T-cell (primary cell): ENCODE results near the gene CD79A. TPM values are rescaled to one million over a fixed set of nuclear protein-coding genes. Genes with fewer than 3 reads are reported as not detected.
A peak's percentile ranks its signal among the peaks of the same experiment; 100 is the strongest.

ENCODE experiments used
- ATAC-seq, 4 experiments: fragments of 200-7000 bp in 3 of 4; fragments of 150-1000 bp in 1 of 4; cut with Tn5 transposase; replicated peaks in 1 of 4; 1 replicate in 3 of 4; 2 replicates in 1 of 4; pipeline ENCODE4 v1.10.0; 2021; ENCODE audit warnings: moderate library complexity in 3 of 4, mild to moderate bottlenecking in 2 of 4, moderate number of reproducible peaks in 1 of 4
- CTCF ChIA-PET, 2 donors: fragments of 300-600 bp; sonication (Branson Sonifier 250); formaldehyde crosslinking; loops; one replicate each; lab custom pipeline; 2022; ENCODE audit warnings: antibody characterized with exemption in 2 of 2; lab: Charles Lee
- POLR2A ChIA-PET, 2 donors: fragments of 300-600 bp; sonication (Branson Sonifier 250); formaldehyde crosslinking; loops; one replicate each; lab custom pipeline; 2022; ENCODE audit warnings: antibody characterized with exemption in 2 of 2; lab: Charles Lee
- DNase-seq, 35 experiments: peaks; one replicate each; pipeline versions ENCODE4 v3.0.0 to v3.0.0-alpha.2; 2013 to 2023
- H3K27ac ChIP-seq: one replicate; pipeline ENCODE4 v1.5.1; 2013; ENCODE audit warnings: low read length
- H3K27me3 ChIP-seq, 2 experiments: replicated peaks in 1 of 2; 1 replicate in 1 of 2; 2 replicates in 1 of 2; pipeline versions ENCODE4 v1.6.1 to v1.7.0; 2013; ENCODE audit warnings: low read length in 1 of 2, mixed read lengths in 1 of 2; ENCODE audit not compliant: control insufficient read depth in 2 of 2, insufficient read depth in 2 of 2; ENCODE audit errors: extremely low read depth in 1 of 2
- H3K36me3 ChIP-seq, 2 donors: 1 replicate in 1 of 2; 2 replicates in 1 of 2; pipeline versions ENCODE4 v1.6.1 to v1.7.0; 2013; ENCODE audit warnings: low read length in 1 of 2; ENCODE audit not compliant: control insufficient read depth in 2 of 2, insufficient read depth in 1 of 2; ENCODE audit errors: extremely low read depth in 1 of 2
- H3K4me1 ChIP-seq, 2 experiments: 1 replicate in 1 of 2; 2 replicates in 1 of 2; pipeline versions ENCODE4 v1.6.1 to v1.7.0; 2013; ENCODE audit warnings: low read length in 2 of 2, mixed read lengths in 1 of 2; ENCODE audit not compliant: insufficient read depth in 2 of 2, control insufficient read depth in 1 of 2; ENCODE audit errors: extremely low read depth in 1 of 2
- H3K4me3 ChIP-seq, 2 donors: 1 replicate in 1 of 2; 2 replicates in 1 of 2; pipeline versions ENCODE4 v1.5.1 to v1.7.0; 2013; ENCODE audit warnings: mild to moderate bottlenecking in 2 of 2, low read length in 1 of 2, moderate library complexity in 1 of 2; ENCODE audit not compliant: control insufficient read depth in 1 of 2; ENCODE audit errors: extremely low read depth in 1 of 2
- H3K9me3 ChIP-seq: 2 replicates; pipeline ENCODE4 v1.7.0; 2013
- H3K27ac Mint-ChIP-seq, 2 donors: one replicate each; pipeline ENCODE4 v1.8.0; 2020 to 2021; ENCODE audit warnings: mild to moderate bottlenecking in 2 of 2, mixed read lengths in 2 of 2
- H3K27me3 Mint-ChIP-seq, 2 donors: one replicate each; pipeline ENCODE4 v1.8.0; 2021 to 2022; ENCODE audit warnings: mixed read lengths in 2 of 2
- H3K36me3 Mint-ChIP-seq: one replicate; pipeline ENCODE4 v1.8.0; 2021; ENCODE audit warnings: mixed read lengths
- H3K4me1 Mint-ChIP-seq, 3 donors: one replicate each; pipeline ENCODE4 v1.8.0; 2020 to 2022; ENCODE audit warnings: mixed read lengths in 3 of 3, mild to moderate bottlenecking in 1 of 3
- H3K4me3 Mint-ChIP-seq, 3 donors: one replicate each; pipeline ENCODE4 v1.8.0; 2020 to 2022; ENCODE audit warnings: mild to moderate bottlenecking in 3 of 3, mixed read lengths in 3 of 3, moderate library complexity in 3 of 3
- H3K9me3 Mint-ChIP-seq, 3 donors: one replicate each; pipeline ENCODE4 v1.8.0; 2020 to 2022; ENCODE audit warnings: mixed read lengths in 3 of 3
- WGBS: methylation state at CpG from one replicate; pipeline ENCODE4 v1.1.5; 2013; ENCODE audit warnings: missing lambda C conversion rate; ENCODE audit not compliant: insufficient coverage; 5-methylcytosine and 5-hydroxymethylcytosine counted together
- total RNA-seq, 35 experiments: library from RNA in 6 of 35; stranded (reverse) in 6 of 35; fragments of 120-200 nt in 1 of 35; gene quantifications; one replicate each; pipeline versions ENCODE4 v1.2.1 to v1.2.4 and lab custom pipeline; 2013 to 2026

CD79A gene
- total RNA-seq, 5 donors from 2014 or later (not counting 1 experiment from before 2014, with no cell fraction given) = 15.9 to 51.1 (median 19.0) TPM

- no peaks in the 10 kb centered on the region for H3K9me3 Mint-ChIP-seq
- H3K36me3 Mint-ChIP-seq = peaks cover 37% of the 10 kb centered on the region
- H3K9me3 ChIP-seq = no peaks in the 10 kb centered on the region
- no peaks in the 10 kb centered on the region for H3K27me3 ChIP-seq
- peaks cover 6 to 43% of the 10 kb centered on the region in 2 donors for H3K36me3 ChIP-seq
- H3K4me3 Mint-ChIP-seq = peak overlapping the region; percentile 80 to 95 (median 93)
- H3K27ac ChIP-seq = peak overlapping the region; percentile 64
- peak overlapping the region; percentile 89 to 92 for H3K27ac Mint-ChIP-seq
- ATAC-seq (no peak), DNase-seq (no peak)
- POLR2A ChIA-PET = no interaction called here
- H3K27me3 Mint-ChIP-seq = no peaks in the 10 kb centered on the region
- peak overlapping the region; percentile 83 to 96 for H3K4me3 ChIP-seq
- H3K4me1 ChIP-seq = peaks cover 28 to 59% of the 10 kb centered on the region in 2 experiments
- H3K4me1 Mint-ChIP-seq = peaks cover 48 to 54% (median 52%) of the 10 kb centered on the region in 3 donors
- 9% methylated on average over 2 of the region's 9 CpGs for WGBS
- CTCF ChIA-PET = interaction anchor here in 1 of 2 donors (2.5 to 3.0 kb wide), 2 partner anchors 10 to 26 kb away, joined by 15 read pairs; no protein-coding TSS in a partner anchor
Measured at GRCh38 chr19:41861116-41861768, 15.8 kb upstream of the CD79A start.

DNA sequence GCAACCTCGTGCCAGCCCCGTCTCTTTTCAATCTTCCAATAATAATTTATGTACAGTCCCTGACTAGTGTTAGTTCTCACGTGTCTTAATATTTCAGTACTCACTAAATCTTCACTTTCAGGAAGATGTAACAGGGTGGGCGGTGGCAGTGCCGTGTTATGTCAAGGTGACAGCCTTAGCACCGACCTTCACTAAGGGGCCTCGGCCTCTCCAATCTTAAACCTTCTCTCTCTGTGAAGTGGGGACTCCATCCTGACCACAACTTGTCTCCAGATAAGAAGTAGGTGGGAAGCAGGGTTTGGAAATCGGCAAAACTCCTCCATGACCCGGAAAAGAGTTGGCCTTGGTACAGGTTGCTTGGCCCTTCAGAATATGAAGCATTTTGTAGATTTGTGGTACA lies 15.2 kb upstream of the CD79A start:
- H3K27me3 Mint-ChIP-seq = no peaks in the 10 kb centered on the region
- 36% methylated on average over 2 of the region's 9 CpGs for WGBS
- H3K4me3 ChIP-seq = peak overlapping the region in 1 of 2 donors; percentile 96

GRCh38 chr19:41862445-41862986 lies 14.6 kb upstream of the CD79A start:
- Mint-ChIP-seq H3K27ac (peak overlapping the region; percentile 89 to 92), H3K9me3 (no peaks in the 10 kb centered on the region), H3K27me3 (no peaks in the 10 kb centered on the region), H3K4me1 (peaks cover 51 to 60% (median 58%) of the 10 kb centered on the region in 3 donors), H3K36me3 (peaks cover 39% of the 10 kb centered on the region), H3K4me3 (peak overlapping the region; percentile 80 to 95 (median 93))
- CTCF ChIA-PET = no interaction called here
- Histone ChIP-seq H3K27me3 (no peaks in the 10 kb centered on the region), H3K36me3 (peaks cover 6 to 48% of the 10 kb centered on the region in 2 donors), H3K9me3 (no peaks in the 10 kb centered on the region), H3K4me3 (no peak overlapping the region), H3K27ac (peak overlapping the region; percentile 10), H3K4me1 (peaks cover 29 to 71% of the 10 kb centered on the region in 2 experiments)
- ATAC-seq = no peak
- no peak for DNase-seq
- WGBS = no CpG with 5 or more reads among the region's 2 CpGs
- POLR2A ChIA-PET = interaction anchor here in 1 of 2 donors (1.0 kb wide), 1 partner anchor 13 kb away, joined by 9 read pairs; no protein-coding TSS in a partner anchor

More for the DNA sequence above, 15.2 kb upstream of the CD79A start:
- H3K36me3 Mint-ChIP-seq = peaks cover 39% of the 10 kb centered on the region
- no peaks in the 10 kb centered on the region for H3K27me3 ChIP-seq
- H3K4me3 Mint-ChIP-seq = peak overlapping the region; percentile 80 to 95 (median 93)
- POLR2A ChIA-PET = no interaction called here
- H3K9me3 Mint-ChIP-seq = no peaks in the 10 kb centered on the region
- H3K27ac ChIP-seq = peak overlapping the region; percentile 10
- no peaks in the 10 kb centered on the region for H3K9me3 ChIP-seq
- no peak for ATAC-seq
- H3K36me3 ChIP-seq = peaks cover 6 to 44% of the 10 kb centered on the region in 2 donors
- CTCF ChIA-PET = interaction anchor here in 1 of 2 donors (3.0 kb wide), 1 partner anchor 25 kb away, joined by 15 read pairs; no protein-coding TSS in a partner anchor
- peaks cover 51 to 58% (median 58%) of the 10 kb centered on the region in 3 donors for H3K4me1 Mint-ChIP-seq
- H3K27ac Mint-ChIP-seq = peak overlapping the region; percentile 89 to 92
- DNase-seq = no peak
- peaks cover 29 to 64% of the 10 kb centered on the region in 2 experiments for H3K4me1 ChIP-seq

GRCh38 chr19:41863209-41863931 lies 13.7 kb upstream of the CD79A start:
- H3K9me3 ChIP-seq = no peaks in the 10 kb centered on the region
- H3K27me3 ChIP-seq = no peaks in the 10 kb centered on the region
- no peak overlapping the region for H3K4me3 ChIP-seq
- WGBS = 80% methylated on average over 2 of the region's 11 CpGs
- H3K36me3 Mint-ChIP-seq = peaks cover 46% of the 10 kb centered on the region
- peak overlapping the region; percentile 32 for H3K27ac ChIP-seq
- POLR2A ChIA-PET = interaction anchor here in 1 of 2 donors (1.0 kb wide), 1 partner anchor 12 kb away, joined by 9 read pairs; no protein-coding TSS in a partner anchor
- DNase-seq (no peak), ATAC-seq (no peak)
- H3K4me3 Mint-ChIP-seq = peak overlapping the region in 2 of 3 donors; percentile 21 to 80
- H3K27ac Mint-ChIP-seq = peak overlapping the region; percentile 82 to 89
- CTCF ChIA-PET = interaction anchor here in 1 of 2 donors (0.6 kb wide), 1 partner anchor 324 kb away, joined by 3 read pairs; no protein-coding TSS in a partner anchor
- peaks cover 60 to 69% (median 65%) of the 10 kb centered on the region in 3 donors for H3K4me1 Mint-ChIP-seq
- H3K4me1 ChIP-seq = peaks cover 35 to 79% of the 10 kb centered on the region in 2 experiments
- H3K27me3 Mint-ChIP-seq = no peaks in the 10 kb centered on the region
- peaks cover 12 to 56% of the 10 kb centered on the region in 2 donors for H3K36me3 ChIP-seq
- H3K9me3 Mint-ChIP-seq = no peaks in the 10 kb centered on the region

- Mint-ChIP-seq H3K4me1 (peaks cover 60 to 72% (median 68%) of the 10 kb centered on the region in 3 donors), H3K36me3 (peaks cover 52% of the 10 kb centered on the region), H3K27ac (peak overlapping the region; percentile 77 to 78), H3K4me3 (peak overlapping the region in 2 of 3 donors; percentile 45 to 80), H3K9me3 (no peaks in the 10 kb centered on the region), H3K27me3 (no peaks in the 10 kb centered on the region)
- Histone ChIP-seq H3K4me1 (peaks cover 36 to 86% of the 10 kb centered on the region in 2 experiments), H3K9me3 (no peaks in the 10 kb centered on the region), H3K27ac (peak overlapping the region; percentile 22), H3K4me3 (no peak overlapping the region), H3K27me3 (no peaks in the 10 kb centered on the region), H3K36me3 (peaks cover 18 to 66% of the 10 kb centered on the region in 2 donors)
- WGBS = 86% methylated on average over 4 of the region's 5 CpGs
- POLR2A ChIA-PET = no interaction called here
- CTCF ChIA-PET = interaction anchor here (0.6 to 1.1 kb wide), 2 partner anchors 11 to 323 kb away, joined by 3 read pairs; no protein-coding TSS in a partner anchor
- ATAC-seq (no peak), DNase-seq (no peak)
Measured at GRCh38 chr19:41864374-41864773, 12.7 kb upstream of the CD79A start.
